ENCODE data around the gene MEIOSIN. TPM values are rescaled to one million over a fixed set of nuclear protein-coding genes. Genes with fewer than 3 reads are reported as not detected.

MEIOSIN gene
- total and polyA plus RNA-seq, 9 of the 15 experiments (the other 6 are each of a cell fraction or from before 2014, with no cell fraction given) = 0.06 to 2.0 (median 0.76) TPM

- TF ChIP-seq E2F6 (IDR thresholded peaks at IDR 0.05; ENCODE audit: borderline replicate concordance in 1 of 2, extremely low read depth in 1 of 2, insufficient read depth in 1 of 2, insufficient read length in 1 of 2, low read depth in 1 of 2, low read length in 1 of 2, poor library complexity in 1 of 2, severe bottlenecking in 1 of 2) (peak in 1 of 2 experiments; percentile 38), KDM4B (IDR thresholded peaks at IDR 0.05; ENCODE audit: borderline replicate concordance in 2 of 2, low read depth in 1 of 2) (peak in 1 of 2 experiments; percentile 22; a peak in 1 of 4 replicates), POLR2A (conservative IDR thresholded peaks at IDR 0.05) (peak; percentile 90), UBTF (IDR thresholded peaks at IDR 0.05; ENCODE audit: borderline replicate concordance in 1 of 2, low read depth in 2 of 2, low read length in 2 of 2) (peak in 1 of 2 experiments; percentile 47; a peak in 1 of 4 replicates), PRDM10 (IDR thresholded peaks at IDR 0.05; ENCODE audit: partially characterized antibody) (peak; percentile 59), PML (IDR thresholded peaks at IDR 0.05; ENCODE audit: low read length) (peak; percentile 59; the same call in 1 of the 2 replicates), SPI1 (IDR thresholded peaks at IDR 0.05; ENCODE audit: borderline replicate concordance, low read depth, low read length) (peak; percentile 36; the same call in 1 of the 2 replicates), MTA2 (IDR thresholded peaks at IDR 0.05; ENCODE audit: low read depth) (0 out of 2 replicates have a peak, but pooled peaks have one; percentile 6), SMARCC2 (IDR thresholded peaks at IDR 0.05; ENCODE audit: low read depth) (peak; percentile 64; the same call in 1 of the 2 replicates), JUND (IDR thresholded peaks at IDR 0.05; ENCODE audit: borderline replicate concordance, low read depth, low read length) (peak; percentile 56), JUND (tag; IDR thresholded peaks at IDR 0.05; ENCODE audit: borderline replicate concordance, low read depth, low read length) (no peak; the same call in 2 of the 3 replicates), TOE1 (IDR thresholded peaks at IDR 0.05; ENCODE audit: borderline replicate concordance) (peak; percentile 59; the same call in 1 of the 2 replicates), TOE1 (CRISPR knock-in tag; IDR thresholded peaks at IDR 0.05; ENCODE audit: borderline replicate concordance, low read depth) (no peak), ZNF740 (CRISPR knock-in tag; IDR thresholded peaks at IDR 0.05) (no peak), ZNF740 (tag; IDR thresholded peaks at IDR 0.05) (peak in 1 of 2 experiments; percentile 37; a peak in 1 of 4 replicates), SUPT5H (IDR thresholded peaks at IDR 0.05) (peak; percentile 94)
Measured at GRCh38 chr19:45730368-45731288, 2.6 kb upstream of the MEIOSIN start, which contains the start of gene FBXO46 (continued).
